ENCODE data around the gene RASAL2.
"Not testable (repeated sequence)": the region's sequence is repeated elsewhere in the genome, so short reads cannot be mapped to it uniquely, and the experiment has no call there.

RASAL2 gene

DNA sequence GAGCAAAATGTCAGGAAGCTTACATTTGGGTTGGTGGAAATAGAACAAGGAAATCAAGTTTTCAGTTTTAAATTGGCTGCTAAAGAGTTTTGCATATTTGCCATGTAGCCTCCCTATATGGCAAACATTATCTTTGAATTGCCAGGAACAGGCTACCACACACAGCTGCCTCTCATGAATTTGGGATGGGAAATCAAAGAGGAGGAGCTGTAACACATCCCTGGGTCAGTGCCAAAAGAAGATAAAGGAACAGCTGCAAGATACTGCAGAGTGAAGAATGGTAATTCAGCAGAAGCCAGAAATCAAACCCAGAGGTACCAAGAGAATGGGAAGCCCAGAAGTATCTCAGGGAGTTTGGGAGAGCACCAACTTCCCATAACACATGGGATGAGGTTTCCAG is 18.6 kb upstream of the RASAL2 start:
- Histone ChIP-seq H3K27ac (ENCODE audit: low read depth, low read length) (no peak overlapping the region), H3K9me3 (ENCODE audit: low read length) (no peaks in the 10 kb centered on the region), H3K27me3 (ENCODE audit: control insufficient read depth in 1 of 2, insufficient read depth in 2 of 2, low read length in 2 of 2) (no peaks in the 10 kb centered on the region), H3K4me1 (ENCODE audit: insufficient read depth, low read length) (no peaks in the 10 kb centered on the region), H3K4me3 (ENCODE audit: low read depth in 1 of 2, low read length in 2 of 2) (no peak overlapping the region), H3K9ac (ENCODE audit: low read length) (no peak overlapping the region), H3K36me3 (ENCODE audit: insufficient read depth, low read length) (no peaks in the 10 kb centered on the region)

DNA sequence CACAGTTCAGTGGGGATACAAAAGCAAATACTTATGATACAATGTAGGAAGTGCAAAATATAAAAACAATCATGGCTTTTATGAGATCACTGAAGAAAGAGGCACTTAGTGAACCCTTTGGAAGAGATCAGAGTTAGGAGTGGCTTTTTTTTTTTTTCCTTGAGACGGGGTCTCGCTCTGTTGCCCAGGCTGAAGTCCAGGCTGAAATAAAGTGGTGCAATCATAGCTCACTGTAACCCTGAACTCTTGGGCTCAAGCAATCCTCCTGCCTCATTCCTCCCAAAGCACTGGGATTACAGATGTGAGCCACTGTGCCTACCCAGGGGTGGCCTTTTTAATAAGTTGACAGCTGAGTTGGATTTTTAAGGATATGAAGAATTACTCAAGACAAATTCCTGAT is 17.3 kb upstream of the RASAL2 start:
- Histone ChIP-seq H3K4me1 (ENCODE audit: insufficient read depth, low read length) (no peaks in the 10 kb centered on the region), H3K9me3 (ENCODE audit: low read length) (no peaks in the 10 kb centered on the region), H3K27ac (ENCODE audit: low read depth, low read length) (no peak overlapping the region), H3K27me3 (ENCODE audit: control insufficient read depth in 1 of 2, insufficient read depth in 2 of 2, low read length in 2 of 2) (no peaks in the 10 kb centered on the region), H3K9ac (ENCODE audit: low read length) (no peak overlapping the region), H3K36me3 (ENCODE audit: insufficient read depth, low read length) (no peaks in the 10 kb centered on the region), H3K4me3 (ENCODE audit: low read depth in 1 of 2, low read length in 2 of 2) (no peak overlapping the region)

DNA sequence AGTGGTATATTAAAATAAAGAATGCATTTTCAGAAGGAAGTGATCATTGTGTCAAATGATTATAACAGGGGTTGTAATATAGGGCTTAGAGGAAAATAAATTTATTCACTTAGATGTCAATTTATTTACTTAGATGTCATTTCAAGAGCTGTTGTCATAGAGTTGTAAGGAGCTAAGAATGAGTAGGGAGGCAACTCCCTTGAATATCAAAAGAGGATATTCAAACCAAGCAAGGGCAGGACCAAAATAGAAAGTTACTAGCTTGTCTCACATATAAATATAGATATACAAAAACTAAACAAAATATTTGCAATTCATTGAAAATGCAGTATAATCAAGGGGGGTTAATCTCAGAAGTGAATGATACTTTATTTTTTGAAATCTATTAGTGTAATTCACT is 16.0 kb upstream of the RASAL2 start:
- no peaks in the 10 kb centered on the region for H3K27me3 ChIP-seq (ENCODE audit: control insufficient read depth in 1 of 2, insufficient read depth in 2 of 2, low read length in 2 of 2)
- no peaks in the 10 kb centered on the region for H3K36me3 ChIP-seq (ENCODE audit: insufficient read depth, low read length)
- no peaks in the 10 kb centered on the region for H3K9me3 ChIP-seq (ENCODE audit: low read length)
- no peak overlapping the region for H3K9ac ChIP-seq (ENCODE audit: low read length)
- H3K27ac ChIP-seq (ENCODE audit: low read depth, low read length): no peak overlapping the region
- H3K4me1 ChIP-seq (ENCODE audit: insufficient read depth, low read length): no peaks in the 10 kb centered on the region
- no peak overlapping the region for H3K4me3 ChIP-seq (ENCODE audit: low read depth in 1 of 2, low read length in 2 of 2)

DNA sequence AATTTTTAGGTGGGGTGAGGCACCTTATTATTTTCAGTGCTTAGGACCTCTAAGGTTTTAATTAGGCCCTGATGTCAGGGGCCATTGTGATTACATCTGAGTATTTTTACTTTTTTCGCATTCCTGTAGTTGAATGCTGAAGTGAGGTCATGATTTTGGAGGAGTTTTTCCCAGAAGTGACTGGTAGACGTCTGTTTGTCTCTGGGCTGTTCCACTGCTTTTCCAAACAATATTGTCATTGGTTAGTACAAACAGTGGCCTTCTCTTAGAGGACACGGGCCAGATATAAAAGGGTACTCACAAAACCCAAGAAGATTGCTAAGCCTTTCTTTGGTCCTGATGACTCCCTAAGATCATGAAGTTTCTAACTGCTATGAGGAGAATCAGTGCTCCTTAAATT is 7.6 kb upstream of the RASAL2 start:
- Histone ChIP-seq H3K36me3 (ENCODE audit: insufficient read depth, low read length) (no peaks in the 10 kb centered on the region), H3K27ac (ENCODE audit: low read depth, low read length) (no peak overlapping the region), H3K27me3 (ENCODE audit: control insufficient read depth in 1 of 2, insufficient read depth in 2 of 2, low read length in 2 of 2) (no peaks in the 10 kb centered on the region)

DNA sequence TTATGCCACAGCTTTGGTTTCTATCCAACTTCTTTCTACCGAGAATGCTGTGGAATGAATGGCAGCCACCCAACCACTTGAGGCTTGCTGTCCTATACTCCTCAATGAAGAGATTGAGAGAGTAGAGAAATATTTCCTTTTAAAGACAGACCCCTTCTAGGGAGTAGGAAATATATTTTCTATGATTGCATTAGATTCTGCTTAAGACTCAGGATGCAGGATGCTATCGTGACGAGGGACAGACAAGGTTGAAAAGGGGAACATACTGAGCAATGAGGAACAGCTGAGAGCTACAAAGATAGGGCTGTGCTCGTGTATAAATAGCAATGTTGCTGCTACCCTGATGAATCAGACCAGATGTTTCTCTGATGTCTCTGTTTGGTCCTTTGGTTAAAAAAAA is 7.1 kb upstream of the RASAL2 start:
- Histone ChIP-seq H3K9ac (ENCODE audit: low read length) (no peak overlapping the region), H3K27me3 (ENCODE audit: control insufficient read depth in 1 of 2, insufficient read depth in 2 of 2, low read length in 2 of 2) (no peaks in the 10 kb centered on the region), H3K36me3 (ENCODE audit: insufficient read depth, low read length) (no peaks in the 10 kb centered on the region), H3K9me3 (ENCODE audit: low read length) (no peaks in the 10 kb centered on the region), H3K4me1 (ENCODE audit: insufficient read depth, low read length) (no peaks in the 10 kb centered on the region), H3K4me3 (ENCODE audit: low read depth in 1 of 2, low read length in 2 of 2) (no peak overlapping the region), H3K27ac (ENCODE audit: low read depth, low read length) (no peak overlapping the region)

More for the DNA sequence above, 7.6 kb upstream of the RASAL2 start:
- no peak overlapping the region for H3K9ac ChIP-seq (ENCODE audit: low read length)
- no peaks in the 10 kb centered on the region for H3K4me1 ChIP-seq (ENCODE audit: insufficient read depth, low read length)
- H3K4me3 ChIP-seq (ENCODE audit: low read depth in 1 of 2, low read length in 2 of 2): no peak overlapping the region
- H3K9me3 ChIP-seq (ENCODE audit: low read length): no peaks in the 10 kb centered on the region

DNA sequence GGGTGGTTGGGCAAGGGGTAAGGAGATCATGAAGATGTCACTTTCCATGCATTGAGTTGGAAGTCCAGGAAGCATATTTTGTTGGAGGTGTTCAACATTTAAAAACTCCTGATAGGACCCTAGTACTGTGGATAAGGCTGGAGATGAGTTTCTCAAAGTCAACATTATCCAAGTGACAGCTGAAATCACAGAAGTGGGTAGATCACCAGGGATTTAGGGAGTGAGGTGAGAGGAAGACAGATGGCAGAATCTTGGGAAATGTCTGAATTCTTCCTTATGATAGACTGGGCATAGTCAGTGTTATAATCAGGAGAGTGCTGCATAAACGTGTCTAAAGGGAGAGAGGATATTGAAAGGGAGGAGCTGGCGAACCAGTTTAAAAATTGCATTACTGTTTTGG is 5.3 kb upstream of the RASAL2 start:
- Histone ChIP-seq H3K27me3 (ENCODE audit: control insufficient read depth in 1 of 2, insufficient read depth in 2 of 2, low read length in 2 of 2) (no peaks in the 10 kb centered on the region), H3K9me3 (ENCODE audit: low read length) (no peaks in the 10 kb centered on the region), H3K36me3 (ENCODE audit: insufficient read depth, low read length) (no peaks in the 10 kb centered on the region), H3K4me3 (ENCODE audit: low read depth in 1 of 2, low read length in 2 of 2) (no peak overlapping the region), H3K4me1 (ENCODE audit: insufficient read depth, low read length) (peaks cover 10% of the 10 kb centered on the region), H3K27ac (ENCODE audit: low read depth, low read length) (no peak overlapping the region), H3K9ac (ENCODE audit: low read length) (no peak overlapping the region)

DNA sequence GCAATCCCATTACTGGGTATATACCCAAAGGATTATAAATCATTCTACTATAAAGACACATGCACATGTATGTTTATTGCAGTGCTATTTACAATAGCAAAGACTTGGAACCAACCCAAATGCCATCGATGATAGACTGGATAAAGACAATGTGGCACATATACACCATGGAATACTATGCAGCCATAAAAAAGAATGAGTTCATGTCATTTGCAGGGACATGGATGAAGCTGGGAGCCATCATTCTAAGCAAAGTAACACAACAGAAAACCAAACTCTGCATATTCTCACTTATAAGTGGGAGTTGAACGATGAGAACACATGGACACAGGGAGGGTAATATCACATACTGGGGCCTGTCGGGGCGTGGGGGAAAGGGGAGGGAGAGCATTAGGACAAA is 2.5 kb upstream of the RASAL2 start:
- H3K27ac ChIP-seq (ENCODE audit: low read depth, low read length): not testable (repeated sequence)

DNA sequence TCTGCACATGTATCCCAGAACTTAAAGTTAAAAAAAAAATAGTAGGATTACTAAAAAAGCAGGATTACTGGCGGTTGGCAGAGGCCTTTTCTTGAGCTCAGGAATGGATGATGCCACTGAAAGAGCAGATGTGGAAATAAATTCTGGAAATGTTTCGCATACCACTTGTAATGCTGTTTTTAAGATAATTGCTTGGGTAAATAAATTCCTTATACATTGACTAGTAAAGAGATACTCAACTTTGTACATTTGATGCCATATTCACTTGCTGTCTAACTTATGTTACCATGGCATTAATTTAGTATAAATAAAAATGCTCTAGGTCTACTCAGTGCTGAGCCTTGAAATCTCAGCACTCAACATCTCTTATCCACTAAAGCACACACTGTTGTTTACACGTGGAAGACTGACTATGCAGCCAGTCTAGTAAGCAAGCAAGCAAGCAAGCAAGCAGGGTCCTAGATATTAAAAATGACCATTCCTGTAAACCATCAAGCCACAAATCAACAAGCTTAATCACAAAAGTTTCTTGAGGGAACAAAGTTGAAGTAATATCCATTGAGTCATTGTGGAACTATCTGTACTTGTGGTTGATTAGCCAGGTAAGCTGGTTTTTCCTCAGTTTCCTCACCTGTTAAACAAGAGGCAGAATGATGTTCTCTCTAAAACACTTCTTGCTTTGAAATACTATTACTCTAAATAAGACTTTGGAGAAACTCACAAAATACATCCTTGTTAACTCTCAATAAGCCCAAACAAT is 1.7 kb upstream of the RASAL2 start:
- H3K27me3 ChIP-seq (ENCODE audit: control insufficient read depth in 1 of 2, insufficient read depth in 2 of 2, low read length in 2 of 2): no peaks in the 10 kb centered on the region
- H3K4me1 ChIP-seq (ENCODE audit: insufficient read depth, low read length): peaks cover 21% of the 10 kb centered on the region
- no peak overlapping the region for H3K27ac ChIP-seq (ENCODE audit: low read depth, low read length)
- H3K4me3 ChIP-seq (ENCODE audit: low read depth in 1 of 2, low read length in 2 of 2): no peak overlapping the region
- no peak overlapping the region for H3K9ac ChIP-seq (ENCODE audit: low read length)
- H3K9me3 ChIP-seq (ENCODE audit: low read length): no peaks in the 10 kb centered on the region
- H3K36me3 ChIP-seq (ENCODE audit: insufficient read depth, low read length): no peaks in the 10 kb centered on the region

More for the DNA sequence above, 2.5 kb upstream of the RASAL2 start:
- not testable (repeated sequence) for H3K9me3 ChIP-seq (ENCODE audit: low read length); H3K36me3 ChIP-seq (ENCODE audit: insufficient read depth, low read length); H3K9ac ChIP-seq (ENCODE audit: low read length); H3K4me3 ChIP-seq (ENCODE audit: low read depth in 1 of 2, low read length in 2 of 2); H3K27me3 ChIP-seq (ENCODE audit: control insufficient read depth in 1 of 2, insufficient read depth in 2 of 2, low read length in 2 of 2)
- H3K4me1 ChIP-seq (ENCODE audit: insufficient read depth, low read length): peaks cover 21% of the 10 kb centered on the region

DNA sequence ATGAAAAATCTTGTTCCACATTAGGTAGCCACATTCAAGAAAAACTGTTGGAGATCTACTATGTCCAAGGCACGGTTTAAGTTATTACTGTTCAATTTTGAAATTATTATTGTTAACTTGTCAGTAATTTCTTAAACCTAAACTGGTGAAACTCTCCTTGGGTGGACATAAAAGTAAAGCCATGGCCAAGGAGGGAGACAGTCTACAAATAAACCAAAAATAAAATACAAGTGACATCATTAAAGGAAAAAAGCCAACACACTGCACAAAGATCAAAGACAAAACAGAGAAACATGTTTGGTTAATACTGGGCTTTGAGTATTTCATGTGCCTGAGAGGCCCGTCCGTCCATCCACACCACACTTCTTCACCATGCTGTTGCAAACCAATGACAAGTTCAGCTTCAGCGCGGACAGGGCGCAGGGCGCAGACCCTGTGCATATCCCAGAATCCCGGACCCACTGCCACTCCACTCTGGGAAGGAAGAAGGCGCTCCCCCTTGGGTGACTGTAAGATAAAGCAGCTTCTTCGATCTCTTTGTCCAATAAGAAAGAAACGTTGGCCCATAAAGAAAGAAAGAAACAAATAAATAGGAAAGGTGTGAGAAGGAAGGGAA is 918 bp upstream of the RASAL2 start:
- Histone ChIP-seq H3K9ac (ENCODE audit: low read length) (peak overlapping the region; percentile 73), H3K4me1 (ENCODE audit: insufficient read depth, low read length) (peaks cover 21% of the 10 kb centered on the region), H3K36me3 (ENCODE audit: insufficient read depth, low read length) (no peaks in the 10 kb centered on the region), H3K9me3 (ENCODE audit: low read length) (no peaks in the 10 kb centered on the region), H3K4me3 (ENCODE audit: low read depth in 1 of 2, low read length in 2 of 2) (peak overlapping the region; percentile 91 to 96), H3K27me3 (ENCODE audit: control insufficient read depth in 1 of 2, insufficient read depth in 2 of 2, low read length in 2 of 2) (no peaks in the 10 kb centered on the region), H3K27ac (ENCODE audit: low read depth, low read length) (peak overlapping the region; percentile 87)

DNA sequence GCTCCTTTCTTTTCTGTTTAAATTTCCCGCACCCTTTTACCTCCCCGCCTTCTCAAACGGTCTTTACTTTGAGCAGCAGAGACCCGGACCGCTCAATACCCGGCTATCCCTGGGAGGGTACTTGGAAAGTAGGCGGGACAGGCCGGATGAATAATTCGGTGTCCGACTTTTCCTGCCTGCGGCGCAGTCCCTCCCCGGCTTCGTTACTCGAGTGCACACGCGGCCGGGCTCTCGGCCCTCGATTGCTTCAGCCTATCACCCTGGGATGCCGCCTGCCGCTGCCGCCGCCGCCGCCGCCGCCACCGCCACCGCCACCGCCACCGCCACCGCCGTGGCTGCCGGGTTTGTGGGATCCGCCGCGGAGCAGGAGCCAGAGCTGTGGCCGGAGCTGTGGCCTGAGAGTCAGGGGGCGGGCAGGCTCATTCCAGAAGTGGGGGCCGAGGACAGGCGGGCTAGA is 382 bp upstream of the RASAL2 start:
- Histone ChIP-seq H3K4me3 (ENCODE audit: low read depth in 1 of 2, low read length in 2 of 2) (peak overlapping the region; percentile 91 to 96), H3K9me3 (ENCODE audit: low read length) (no peaks in the 10 kb centered on the region), H3K36me3 (ENCODE audit: insufficient read depth, low read length) (no peaks in the 10 kb centered on the region), H3K27ac (ENCODE audit: low read depth, low read length) (peak overlapping the region; percentile 87), H3K4me1 (ENCODE audit: insufficient read depth, low read length) (peaks cover 21% of the 10 kb centered on the region), H3K27me3 (ENCODE audit: control insufficient read depth in 1 of 2, insufficient read depth in 2 of 2, low read length in 2 of 2) (no peaks in the 10 kb centered on the region), H3K9ac (ENCODE audit: low read length) (peak overlapping the region; percentile 73)

DNA sequence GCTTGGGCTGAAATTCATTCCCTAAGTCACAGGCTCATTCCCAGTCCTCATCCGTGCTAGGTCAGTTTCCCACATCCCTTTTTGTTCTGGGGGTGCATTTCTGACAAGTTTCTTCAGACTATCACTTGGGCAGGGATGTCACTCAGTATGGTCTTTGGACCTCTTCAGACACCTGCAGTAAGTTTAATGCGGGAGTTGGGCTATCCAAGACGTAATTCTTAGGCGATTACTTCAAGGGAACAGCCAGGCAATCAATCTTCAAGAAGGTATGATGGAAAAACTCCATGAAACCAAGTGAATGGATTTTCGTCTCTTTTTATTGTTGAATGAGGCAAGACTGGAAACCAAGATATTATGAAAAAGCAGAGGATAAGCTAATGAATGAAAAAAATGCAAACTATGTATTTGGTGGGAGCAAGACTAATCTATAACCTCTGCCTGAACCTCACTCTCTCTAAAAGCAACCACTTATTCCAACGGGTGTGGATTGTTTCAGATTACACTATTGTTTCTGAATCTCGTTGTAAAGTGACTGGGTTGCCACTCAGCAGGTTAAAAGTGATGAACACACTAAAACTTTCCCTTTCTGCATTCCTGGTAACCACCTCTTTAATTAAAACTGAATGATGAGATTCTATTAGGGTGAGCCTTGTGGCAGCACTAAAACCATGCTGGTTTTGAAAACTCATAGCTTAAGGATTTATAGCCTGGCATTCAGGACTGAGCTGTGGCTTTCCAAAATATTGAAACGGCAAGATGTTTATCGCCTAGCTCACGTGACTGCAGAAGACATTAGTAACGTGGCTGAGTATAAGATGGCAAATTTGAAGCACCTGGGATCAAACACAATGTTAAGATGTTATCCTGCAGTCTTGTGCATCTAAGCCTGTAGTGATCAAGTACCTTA is 1.1 kb downstream of the RASAL2 start:
- Histone ChIP-seq H3K36me3 (ENCODE audit: insufficient read depth, low read length) (no peaks in the 10 kb centered on the region), H3K27me3 (ENCODE audit: control insufficient read depth in 1 of 2, insufficient read depth in 2 of 2, low read length in 2 of 2) (no peaks in the 10 kb centered on the region), H3K27ac (ENCODE audit: low read depth, low read length) (peak overlapping the region; percentile 87), H3K4me1 (ENCODE audit: insufficient read depth, low read length) (peaks cover 21% of the 10 kb centered on the region), H3K9me3 (ENCODE audit: low read length) (no peaks in the 10 kb centered on the region), H3K9ac (ENCODE audit: low read length) (peak overlapping the region; percentile 31), H3K4me3 (ENCODE audit: low read depth in 1 of 2, low read length in 2 of 2) (peak overlapping the region; percentile 80 to 91)

Data from muscle layer of colon (tissue), 2 donors.